Adrenal gland (tissue), 12 donors: ENCODE data around the gene C1orf167. TPM values are rescaled to one million over a fixed set of nuclear protein-coding genes. Genes with fewer than 3 reads are reported as not detected.

Source experiments
- DNase-seq, 7 donors: peaks; one replicate each; pipeline ENCODE4 v3.0.0-alpha.2; 2019 to 2020
- H3K27ac ChIP-seq, 5 donors: fragments of 200-600 bp; sonication (generic) in 4 of 5; 1 replicate in 3 of 5; 2 replicates in 2 of 5; pipeline versions ENCODE4 v1.5.1 to v1.8.0; 2016 to 2020; ENCODE audit warnings: mild to moderate bottlenecking in 1 of 5
- H3K27me3 ChIP-seq: fragments of 200-600 bp; 2 replicates; pipeline ENCODE4 v1.8.0; 2021
- H3K36me3 ChIP-seq, 2 donors: fragments of 200-600 bp; replicated peaks in 1 of 2; 1 replicate in 1 of 2; 2 replicates in 1 of 2; pipeline versions ENCODE4 v1.5.1 to v1.8.0; 2018 to 2022
- H3K4me1 ChIP-seq, 2 donors: fragments of 200-600 bp; replicated peaks in 1 of 2; 1 replicate in 1 of 2; 2 replicates in 1 of 2; pipeline versions ENCODE4 v1.5.1 to v1.8.0; 2018 to 2021
- H3K4me3 ChIP-seq, 4 donors: fragments of 200-600 bp; sonication (generic) in 3 of 4; one replicate each; pipeline ENCODE4 v1.5.1; 2016 to 2018
- H3K9me3 ChIP-seq, 3 donors: fragments of 200-600 bp; sonication (generic) in 1 of 3; replicated peaks in 1 of 3; 1 replicate in 2 of 3; 2 replicates in 1 of 3; pipeline versions ENCODE4 v1.5.1 to v1.8.0; 2016 to 2021
- POLR2A ChIP-seq, 2 donors: fragments of 450-650 bp; IDR thresholded peaks; one replicate each; pipeline ENCODE4 v1.6.1; 2017; ENCODE audit warnings: antibody characterized with exemption in 2 of 2, mild to moderate bottlenecking in 2 of 2, moderate library complexity in 1 of 2
- WGBS, 4 donors: extraction: QIAGEN DNeasy Blood & Tissue Kit in 2 of 4; methylation state at CpG; one replicate each; pipeline versions ENCODE4 v1.1.5 to v1.1.7; 2013 to 2017; 5-methylcytosine and 5-hydroxymethylcytosine counted together
- intact Hi-C, 2 donors: fragments of 100-400 bp; cut with DNase I; formaldehyde crosslinking; loops; one replicate each; pipeline versions ENCODE4 v1.14.1 to v1.15.0; 2022 to 2023
- polyA plus RNA-seq, 3 donors: library from polyadenylated mRNA; stranded (reverse); fragments of 200-250 nt in 2 of 3; fragments of 350-450 nt in 1 of 3; fragmentation: Illumina TruSeq in 1 of 3; extraction: RNeasy Lipid Tissue Mini Kit (QIAGEN cat#74804) in 1 of 3; gene quantifications; one replicate each; pipeline ENCODE4 v1.2.3, GENCODE V29; 2013 to 2014
- total RNA-seq, 9 donors: library from RNA; depleted of rRNA in 4 of 9; stranded (reverse); fragments of >200 nt in 4 of 9; fragments of 120-200 nt in 1 of 9; fragmentation: NEBNext Ultra II Directional in 1 of 9; extraction: Animal tissue kit (Norgen Biotek cat#: 25700) in 1 of 9; gene quantifications; one replicate each; pipeline versions ENCODE4 v1.1.0 to v1.2.4, GENCODE V29; 2013 to 2023
- TF ChIP-seq, protein P1 (sequence below), 6 experiments: fragments of 450-650 bp in 4 of 6; fragments of 200-600 bp in 2 of 6; sonication (generic) in 1 of 6; IDR thresholded peaks; 1 replicate in 5 of 6; 2 replicates in 1 of 6; pipeline versions ENCODE4 v1.5.1 to v1.8.0; 2016 to 2021; ENCODE audit warnings: antibody characterized with exemption in 6 of 6, mild to moderate bottlenecking in 2 of 6, moderate library complexity in 1 of 6
- donor health status: healthy with polysubstance abuse.
- donor health status: Bipolar disorder and iron deficiency.
- donor health status: DM: yes; HTN: yes; CAD: no.
- donor health status: DM: no; HTN: no; CAD: no.
- donor health status: DM: no; HTN: no; CAD: no.
- donor health status: DM: yes; HTN: yes; CAD: no.

Gene C1orf167
- total and polyA plus RNA-seq, 12 donors = 0.32 to 13.2 (median 3.2) TPM; not detected in 2

DNA sequence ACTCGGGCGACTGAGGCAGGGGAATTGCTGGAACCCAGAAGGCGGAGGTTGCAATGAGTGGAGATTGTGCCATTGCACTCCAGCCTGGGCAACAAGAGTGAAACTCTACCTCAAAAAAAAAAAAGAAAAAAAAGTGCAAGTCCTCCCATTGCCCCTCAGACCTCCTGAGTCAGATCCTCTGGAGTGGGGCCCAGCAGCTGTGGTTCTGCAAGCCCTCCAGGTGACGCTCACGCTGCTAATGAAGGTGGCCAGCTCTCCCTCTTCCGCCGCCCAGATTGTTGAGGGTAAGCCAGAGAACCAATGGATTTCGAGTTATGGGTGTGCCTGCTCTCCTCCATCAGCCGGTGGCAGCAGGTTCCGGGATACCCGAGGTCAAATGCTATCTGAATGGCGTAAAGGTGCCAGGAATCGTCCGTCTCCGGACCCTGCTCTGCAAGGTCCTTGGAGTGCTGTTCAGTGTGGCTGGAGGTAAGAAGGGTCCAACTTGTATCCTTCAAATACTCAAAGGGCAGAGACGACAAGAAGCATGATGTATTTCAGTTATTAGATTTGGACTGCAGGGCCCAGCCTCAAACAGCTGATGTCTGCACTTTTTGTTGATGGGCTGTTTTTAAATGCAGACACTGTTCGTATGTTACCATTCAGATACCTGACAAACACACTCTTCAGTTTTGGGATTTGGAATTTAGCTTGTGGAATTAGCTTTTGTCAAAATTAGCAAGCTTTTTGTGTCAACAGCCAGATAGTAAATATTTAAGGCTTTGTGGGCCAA, 61.6 kb downstream of the C1orf167 start:
- WGBS, 4 donors = 79 to 88% (median 84%) methylated on average over 11 to 17 of the region's 17 CpGs
- no peak for DNase-seq
- intact Hi-C loops = no loop called here
- H3K4me3 ChIP-seq = no peak overlapping the region
- peaks cover 0 to 97% of the 10 kb centered on the region in 2 donors for H3K36me3 ChIP-seq
- no peak overlapping the region for H3K27ac ChIP-seq
- TF ChIP-seq, protein P1, sequence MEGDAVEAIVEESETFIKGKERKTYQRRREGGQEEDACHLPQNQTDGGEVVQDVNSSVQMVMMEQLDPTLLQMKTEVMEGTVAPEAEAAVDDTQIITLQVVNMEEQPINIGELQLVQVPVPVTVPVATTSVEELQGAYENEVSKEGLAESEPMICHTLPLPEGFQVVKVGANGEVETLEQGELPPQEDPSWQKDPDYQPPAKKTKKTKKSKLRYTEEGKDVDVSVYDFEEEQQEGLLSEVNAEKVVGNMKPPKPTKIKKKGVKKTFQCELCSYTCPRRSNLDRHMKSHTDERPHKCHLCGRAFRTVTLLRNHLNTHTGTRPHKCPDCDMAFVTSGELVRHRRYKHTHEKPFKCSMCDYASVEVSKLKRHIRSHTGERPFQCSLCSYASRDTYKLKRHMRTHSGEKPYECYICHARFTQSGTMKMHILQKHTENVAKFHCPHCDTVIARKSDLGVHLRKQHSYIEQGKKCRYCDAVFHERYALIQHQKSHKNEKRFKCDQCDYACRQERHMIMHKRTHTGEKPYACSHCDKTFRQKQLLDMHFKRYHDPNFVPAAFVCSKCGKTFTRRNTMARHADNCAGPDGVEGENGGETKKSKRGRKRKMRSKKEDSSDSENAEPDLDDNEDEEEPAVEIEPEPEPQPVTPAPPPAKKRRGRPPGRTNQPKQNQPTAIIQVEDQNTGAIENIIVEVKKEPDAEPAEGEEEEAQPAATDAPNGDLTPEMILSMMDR (IDR thresholded peaks at IDR 0.05) = no peak
- no peak for TF ChIP-seq POLR2A (IDR thresholded peaks at IDR 0.05)
- H3K4me1 ChIP-seq = no peaks in the 10 kb centered on the region
- no peaks in the 10 kb centered on the region for H3K9me3 ChIP-seq
- no peaks in the 10 kb centered on the region for H3K27me3 ChIP-seq

DNA sequence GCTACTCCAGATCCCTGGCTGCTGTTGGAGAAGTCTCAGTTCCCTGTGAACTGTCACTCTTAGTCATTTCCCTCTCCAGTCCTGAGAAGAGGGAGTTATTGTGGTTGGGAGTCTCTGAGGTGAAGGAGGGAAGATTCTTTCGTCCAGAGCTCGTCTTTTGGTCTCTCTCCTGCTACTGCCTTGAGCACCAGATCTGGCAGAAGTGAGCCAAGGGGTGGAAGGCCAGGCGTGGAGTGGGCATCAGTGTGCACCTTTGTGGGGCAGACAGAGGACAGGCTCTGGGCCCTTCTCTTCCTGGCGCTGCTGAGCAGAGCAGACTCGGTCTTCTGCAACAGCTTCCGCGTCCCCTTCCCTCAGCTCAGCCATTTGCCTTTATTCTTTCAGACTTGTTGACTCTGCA, 63.1 kb downstream of the C1orf167 start:
- no peak for DNase-seq
- intact Hi-C loops = no loop called here
- Histone ChIP-seq H3K36me3 (peaks cover 0 to 95% of the 10 kb centered on the region in 2 donors), H3K9me3 (no peaks in the 10 kb centered on the region), H3K4me3 (no peak overlapping the region), H3K4me1 (no peaks in the 10 kb centered on the region), H3K27ac (no peak overlapping the region), H3K27me3 (no peaks in the 10 kb centered on the region)
- 91 to 97% (median 92%) methylated on average over 7 of the region's 7 CpGs for whole genome bisulfite sequencing, 4 donors
- TF ChIP-seq, protein P1 (IDR thresholded peaks at IDR 0.05) = no peak
- no peak for TF ChIP-seq POLR2A (IDR thresholded peaks at IDR 0.05)

DNA sequence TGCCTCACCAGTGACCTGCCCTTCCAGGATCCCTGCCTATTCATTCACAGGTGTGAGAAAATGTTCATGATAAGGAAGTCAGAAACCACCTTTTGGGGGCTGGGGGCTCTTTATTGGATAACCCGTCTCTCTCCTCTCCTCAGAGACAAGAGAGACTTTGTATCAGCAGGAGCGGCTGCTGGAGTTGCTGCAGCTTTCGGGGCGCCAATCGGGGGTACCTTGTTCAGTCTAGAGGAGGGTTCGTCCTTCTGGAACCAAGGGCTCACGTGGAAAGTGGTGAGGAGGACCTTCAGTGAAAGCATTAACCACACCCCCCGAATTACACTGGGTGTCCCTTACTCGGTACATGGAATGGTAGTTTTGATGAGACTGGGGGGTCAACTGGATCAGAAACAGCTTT, 65.0 kb downstream of the C1orf167 start:
- 88 to 95% (median 91%) methylated on average over 5 to 9 of the region's 9 CpGs for WGBS, 4 donors
- intact Hi-C loops = no loop called here
- H3K4me3 ChIP-seq = no peak overlapping the region
- no peak for TF ChIP-seq POLR2A (IDR thresholded peaks at IDR 0.05)
- TF ChIP-seq, protein P1 (IDR thresholded peaks at IDR 0.05) = no peak
- H3K27me3 ChIP-seq = no peaks in the 10 kb centered on the region
- no peaks in the 10 kb centered on the region for H3K4me1 ChIP-seq
- peaks cover 0 to 94% of the 10 kb centered on the region in 2 donors for H3K36me3 ChIP-seq
- H3K9me3 ChIP-seq = no peaks in the 10 kb centered on the region
- H3K27ac ChIP-seq = no peak overlapping the region
- no peak for DNase-seq

DNA sequence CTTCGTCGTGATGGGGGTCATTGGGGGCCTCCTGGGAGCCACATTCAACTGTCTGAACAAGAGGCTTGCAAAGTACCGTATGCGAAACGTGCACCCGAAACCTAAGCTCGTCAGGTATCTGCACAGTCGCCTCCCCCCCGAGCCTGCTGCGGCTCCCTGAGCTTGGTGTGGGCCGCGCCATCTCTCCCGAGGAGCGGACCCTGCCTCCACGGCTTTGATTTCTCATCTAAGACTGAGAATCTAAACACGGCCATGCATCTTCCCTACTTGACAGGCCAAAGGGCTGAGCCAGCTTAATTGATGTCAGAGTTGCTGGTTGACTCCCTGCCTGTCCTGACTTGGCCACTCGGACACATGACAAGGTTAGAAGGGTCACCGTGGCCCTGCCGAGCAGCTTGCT, 66.5 kb downstream of the C1orf167 start:
- Histone ChIP-seq H3K36me3 (peaks cover 0 to 95% of the 10 kb centered on the region in 2 donors), H3K27me3 (no peaks in the 10 kb centered on the region), H3K27ac (no peak overlapping the region), H3K4me1 (no peaks in the 10 kb centered on the region), H3K9me3 (no peaks in the 10 kb centered on the region), H3K4me3 (no peak overlapping the region)
- DNase-seq = no peak
- 88 to 92% (median 90%) methylated on average over 19 of the region's 19 CpGs for WGBS, 4 donors
- intact Hi-C loops = no loop called here
- TF ChIP-seq, protein P1 (IDR thresholded peaks at IDR 0.05) = no peak
- TF ChIP-seq POLR2A (IDR thresholded peaks at IDR 0.05) = no peak
